ENCODE measurements around the gene TP53AIP1.

TP53AIP1 gene

GRCh38 chr11:128931668-128932067 is 11.0 kb downstream of the TP53AIP1 start:
- Histone ChIP-seq H3K9me3 (ENCODE audit: insufficient read depth, low read depth, low read length) (no peaks in the 10 kb centered on the region), H3K9ac (ENCODE audit: low read depth, low read length) (no peak overlapping the region), H3K4me1 (ENCODE audit: insufficient read depth, low read length) (peaks cover 23% of the 10 kb centered on the region), H3K4me3 (ENCODE audit: low read length) (no peak overlapping the region), H3K27ac (ENCODE audit: low read length) (no peak overlapping the region), H3K27me3 (ENCODE audit: insufficient read depth, low read length) (peaks cover 76% of the 10 kb centered on the region), H3K36me3 (ENCODE audit: insufficient read depth, low read depth, low read length) (no peaks in the 10 kb centered on the region)

- Histone ChIP-seq H3K27me3 (ENCODE audit: insufficient read depth, low read length) (peaks cover 82% of the 10 kb centered on the region), H3K27ac (ENCODE audit: low read length) (no peak overlapping the region)
These were observed 11.6 kb downstream of the TP53AIP1 start for GRCh38 chr11:128931066-128931465.

GRCh38 chr11:128929991-128930390 is 12.7 kb downstream of the TP53AIP1 start:
- 0 out of 2 replicates have a peak overlapping the region, but pooled peaks have one; percentile 4 for H3K9ac ChIP-seq (ENCODE audit: low read depth, low read length)
- no peaks in the 10 kb centered on the region for H3K9me3 ChIP-seq (ENCODE audit: insufficient read depth, low read depth, low read length)
- H3K27me3 ChIP-seq (ENCODE audit: insufficient read depth, low read length) = peaks cover 87% of the 10 kb centered on the region
- no peak overlapping the region for H3K4me3 ChIP-seq (ENCODE audit: low read length)
- peaks cover 21% of the 10 kb centered on the region for H3K4me1 ChIP-seq (ENCODE audit: insufficient read depth, low read length)
- H3K36me3 ChIP-seq (ENCODE audit: insufficient read depth, low read depth, low read length) = no peaks in the 10 kb centered on the region
- H3K27ac ChIP-seq (ENCODE audit: low read length) = no peak overlapping the region

More at GRCh38 chr11:128931066-128931465, 11.6 kb downstream of the TP53AIP1 start:
- H3K9ac ChIP-seq (ENCODE audit: low read depth, low read length) = no peak overlapping the region
- H3K4me1 ChIP-seq (ENCODE audit: insufficient read depth, low read length) = peaks cover 19% of the 10 kb centered on the region
- no peak overlapping the region for H3K4me3 ChIP-seq (ENCODE audit: low read length)
- no peaks in the 10 kb centered on the region for H3K36me3 ChIP-seq (ENCODE audit: insufficient read depth, low read depth, low read length)
- no peaks in the 10 kb centered on the region for H3K9me3 ChIP-seq (ENCODE audit: insufficient read depth, low read depth, low read length)

GRCh38 chr11:128929468-128929867 is 13.2 kb downstream of the TP53AIP1 start:
- H3K27me3 ChIP-seq (ENCODE audit: insufficient read depth, low read length) = peaks cover 87% of the 10 kb centered on the region
- no peaks in the 10 kb centered on the region for H3K9me3 ChIP-seq (ENCODE audit: insufficient read depth, low read depth, low read length)
- 0 out of 2 replicates have a peak overlapping the region, but pooled peaks have one; percentile 4 for H3K9ac ChIP-seq (ENCODE audit: low read depth, low read length)
- H3K36me3 ChIP-seq (ENCODE audit: insufficient read depth, low read depth, low read length) = no peaks in the 10 kb centered on the region
- no peak overlapping the region for H3K27ac ChIP-seq (ENCODE audit: low read length)
- H3K4me1 ChIP-seq (ENCODE audit: insufficient read depth, low read length) = peaks cover 21% of the 10 kb centered on the region
- H3K4me3 ChIP-seq (ENCODE audit: low read length) = no peak overlapping the region

- peaks cover 91% of the 10 kb centered on the region for H3K27me3 ChIP-seq (ENCODE audit: insufficient read depth, low read length)
- H3K4me1 ChIP-seq (ENCODE audit: insufficient read depth, low read length) = peaks cover 21% of the 10 kb centered on the region
- no peak overlapping the region for H3K27ac ChIP-seq (ENCODE audit: low read length)
- H3K9ac ChIP-seq (ENCODE audit: low read depth, low read length) = no peak overlapping the region
- H3K36me3 ChIP-seq (ENCODE audit: insufficient read depth, low read depth, low read length) = no peaks in the 10 kb centered on the region
- no peak overlapping the region for H3K4me3 ChIP-seq (ENCODE audit: low read length)
- H3K9me3 ChIP-seq (ENCODE audit: insufficient read depth, low read depth, low read length) = no peaks in the 10 kb centered on the region
These were observed 14.3 kb downstream of the TP53AIP1 start for GRCh38 chr11:128928400-128928799.

- Histone ChIP-seq H3K9me3 (ENCODE audit: insufficient read depth, low read depth, low read length) (no peaks in the 10 kb centered on the region), H3K27ac (ENCODE audit: low read length) (no peak overlapping the region), H3K36me3 (ENCODE audit: insufficient read depth, low read depth, low read length) (no peaks in the 10 kb centered on the region), H3K4me1 (ENCODE audit: insufficient read depth, low read length) (peaks cover 21% of the 10 kb centered on the region), H3K4me3 (ENCODE audit: low read length) (peak overlapping the region; percentile 20; the same call in 1 of the 2 replicates), H3K9ac (ENCODE audit: low read depth, low read length) (no peak overlapping the region), H3K27me3 (ENCODE audit: insufficient read depth, low read length) (peaks cover 89% of the 10 kb centered on the region)
These were observed 14.9 kb downstream of the TP53AIP1 start for GRCh38 chr11:128927683-128928336.

GRCh38 chr11:128927108-128927461 is 15.6 kb downstream of the TP53AIP1 start:
- H3K4me1 ChIP-seq (ENCODE audit: insufficient read depth, low read length) = peaks cover 21% of the 10 kb centered on the region
- no peak overlapping the region for H3K27ac ChIP-seq (ENCODE audit: low read length)
- H3K9ac ChIP-seq (ENCODE audit: low read depth, low read length) = no peak overlapping the region
- no peak overlapping the region for H3K4me3 ChIP-seq (ENCODE audit: low read length)
- peaks cover 83% of the 10 kb centered on the region for H3K27me3 ChIP-seq (ENCODE audit: insufficient read depth, low read length)
- H3K36me3 ChIP-seq (ENCODE audit: insufficient read depth, low read depth, low read length) = no peaks in the 10 kb centered on the region
- no peaks in the 10 kb centered on the region for H3K9me3 ChIP-seq (ENCODE audit: insufficient read depth, low read depth, low read length)

GRCh38 chr11:128926437-128927107 is 16.1 kb downstream of the TP53AIP1 start:
- no peaks in the 10 kb centered on the region for H3K9me3 ChIP-seq (ENCODE audit: insufficient read depth, low read depth, low read length)
- peaks cover 21% of the 10 kb centered on the region for H3K4me1 ChIP-seq (ENCODE audit: insufficient read depth, low read length)
- no peak overlapping the region for H3K27ac ChIP-seq (ENCODE audit: low read length)
- no peak overlapping the region for H3K9ac ChIP-seq (ENCODE audit: low read depth, low read length)
- no peaks in the 10 kb centered on the region for H3K36me3 ChIP-seq (ENCODE audit: insufficient read depth, low read depth, low read length)
- no peak overlapping the region for H3K4me3 ChIP-seq (ENCODE audit: low read length)
- peaks cover 81% of the 10 kb centered on the region for H3K27me3 ChIP-seq (ENCODE audit: insufficient read depth, low read length)

- H3K27me3 ChIP-seq (ENCODE audit: insufficient read depth, low read length) = peaks cover 82% of the 10 kb centered on the region
- H3K36me3 ChIP-seq (ENCODE audit: insufficient read depth, low read depth, low read length) = no peaks in the 10 kb centered on the region
These were observed 16.7 kb downstream of the TP53AIP1 start for GRCh38 chr11:128926000-128926399.

GRCh38 chr11:128925250-128925600 is 17.4 kb downstream of the TP53AIP1 start:
- Histone ChIP-seq H3K4me1 (ENCODE audit: insufficient read depth, low read length) (peaks cover 21% of the 10 kb centered on the region), H3K4me3 (ENCODE audit: low read length) (no peak overlapping the region), H3K36me3 (ENCODE audit: insufficient read depth, low read depth, low read length) (no peaks in the 10 kb centered on the region), H3K9ac (ENCODE audit: low read depth, low read length) (no peak overlapping the region), H3K9me3 (ENCODE audit: insufficient read depth, low read depth, low read length) (no peaks in the 10 kb centered on the region), H3K27me3 (ENCODE audit: insufficient read depth, low read length) (peaks cover 83% of the 10 kb centered on the region), H3K27ac (ENCODE audit: low read length) (no peak overlapping the region)

More at GRCh38 chr11:128926000-128926399, 16.7 kb downstream of the TP53AIP1 start:
- Histone ChIP-seq H3K9me3 (ENCODE audit: insufficient read depth, low read depth, low read length) (no peaks in the 10 kb centered on the region), H3K4me1 (ENCODE audit: insufficient read depth, low read length) (peaks cover 21% of the 10 kb centered on the region), H3K4me3 (ENCODE audit: low read length) (no peak overlapping the region), H3K27ac (ENCODE audit: low read length) (no peak overlapping the region), H3K9ac (ENCODE audit: low read depth, low read length) (no peak overlapping the region)

- peaks cover 77% of the 10 kb centered on the region for H3K27me3 ChIP-seq (ENCODE audit: insufficient read depth, low read length)
These were observed 18.0 kb downstream of the TP53AIP1 start for GRCh38 chr11:128924510-128925249.

More at GRCh38 chr11:128924510-128925249, 18.0 kb downstream of the TP53AIP1 start:
- no peak overlapping the region for H3K4me3 ChIP-seq (ENCODE audit: low read length)
- no peaks in the 10 kb centered on the region for H3K36me3 ChIP-seq (ENCODE audit: insufficient read depth, low read depth, low read length)
- no peaks in the 10 kb centered on the region for H3K9me3 ChIP-seq (ENCODE audit: insufficient read depth, low read depth, low read length)
- H3K27ac ChIP-seq (ENCODE audit: low read length) = no peak overlapping the region
- peaks cover 17% of the 10 kb centered on the region for H3K4me1 ChIP-seq (ENCODE audit: insufficient read depth, low read length)
- H3K9ac ChIP-seq (ENCODE audit: low read depth, low read length) = no peak overlapping the region
